Activated CD8-positive, alpha-beta memory T cell treated with anti-CD3 and anti-CD28 coated beads, Interleukin-2, amount 50 U/mL, for 24 hours (primary cell): ENCODE data around the gene ALG12.

Experiments
- DNase-seq: peaks from one replicate; pipeline ENCODE4 v3.0.0-alpha.2; 2020; ENCODE audit errors: extremely low read depth

The ALG12 gene

DNA sequence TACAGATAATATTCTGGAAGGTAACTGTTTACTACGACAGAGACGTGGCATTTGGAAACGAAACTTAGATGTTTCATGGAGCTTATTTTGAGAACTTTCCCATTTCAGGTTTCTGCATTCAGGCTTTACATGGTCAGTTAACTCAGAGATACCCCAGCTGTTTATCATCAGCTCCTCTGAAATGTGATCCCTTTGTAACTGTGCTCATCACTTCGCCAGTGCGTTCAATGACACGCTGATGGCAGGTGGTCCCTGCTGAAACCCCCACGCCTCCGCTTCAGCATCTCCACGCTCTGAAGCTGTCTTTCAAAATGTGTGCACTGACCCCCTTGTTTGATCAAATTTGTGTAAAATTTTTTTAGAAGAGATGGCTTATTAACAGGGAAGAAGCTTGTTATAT, 30.5 kb downstream of the ALG12 start:
- no peak for DNase-seq

DNA sequence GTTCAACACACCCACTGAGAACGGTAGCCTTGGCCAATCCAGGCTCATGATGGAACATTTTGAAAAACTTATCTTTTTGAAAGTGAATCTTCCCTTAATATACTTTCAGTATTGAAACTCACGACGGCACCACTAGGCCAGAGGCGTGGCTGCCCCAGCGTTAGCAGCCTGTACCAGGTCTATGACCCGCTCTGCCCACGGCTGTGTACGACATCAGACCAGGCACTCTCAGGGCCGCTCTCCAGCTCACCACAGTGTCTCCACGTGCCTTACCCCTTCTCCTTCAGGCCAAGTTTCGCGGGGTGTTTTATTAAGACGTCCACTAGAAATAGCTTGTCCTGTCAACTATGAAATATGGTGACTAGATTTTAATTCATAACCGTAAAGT, 31.2 kb downstream of the ALG12 start:
- DNase-seq: no peak

DNA sequence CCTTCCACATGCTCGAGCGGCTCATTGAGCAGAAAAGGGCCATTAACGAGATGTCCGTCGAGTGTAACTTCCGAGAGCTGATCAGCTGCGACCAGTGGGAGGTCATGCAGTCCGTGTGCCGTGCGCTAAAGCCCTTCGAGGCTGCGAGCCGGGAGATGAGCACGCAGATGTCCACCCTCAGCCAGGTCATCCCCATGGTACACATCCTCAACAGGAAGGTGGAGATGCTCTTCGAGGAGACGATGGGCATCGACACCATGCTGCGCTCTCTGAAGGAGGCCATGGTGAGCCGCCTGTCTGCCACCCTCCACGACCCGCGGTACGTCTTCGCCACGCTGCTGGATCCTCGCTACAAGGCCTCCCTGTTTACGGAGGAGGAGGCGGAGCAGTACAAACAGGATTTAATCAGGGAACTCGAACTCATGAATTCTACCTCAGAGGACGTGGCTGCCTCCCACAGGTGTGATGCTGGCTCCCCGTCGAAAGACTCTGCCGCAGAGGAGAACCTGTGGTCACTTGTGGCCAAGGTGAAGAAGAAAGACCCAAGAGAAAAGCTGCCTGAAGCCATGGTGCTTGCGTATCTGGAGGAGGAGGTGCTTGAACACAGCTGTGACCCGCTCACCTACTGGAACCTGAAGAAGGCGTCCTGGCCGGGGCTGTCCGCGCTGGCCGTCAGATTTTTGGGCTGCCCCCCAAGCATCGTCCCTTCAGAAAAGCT, 31.7 kb downstream of the ALG12 start:
- no peak for DNase-seq

DNA sequence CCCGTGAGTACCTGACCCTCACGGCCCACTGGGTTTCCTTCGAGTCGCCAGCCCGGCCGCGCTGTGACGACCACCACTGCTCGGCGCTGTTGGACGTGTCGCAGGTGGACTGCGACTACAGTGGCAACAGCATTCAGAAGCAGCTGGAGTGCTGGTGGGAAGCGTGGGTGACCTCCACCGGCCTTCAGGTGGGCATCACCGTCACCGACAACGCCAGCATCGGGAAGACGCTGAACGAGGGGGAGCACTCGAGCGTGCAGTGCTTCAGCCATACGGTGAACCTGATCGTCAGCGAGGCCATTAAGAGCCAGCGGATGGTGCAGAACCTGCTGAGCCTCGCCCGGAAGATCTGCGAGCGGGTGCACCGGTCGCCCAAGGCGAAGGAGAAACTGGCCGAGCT, 32.4 kb downstream of the ALG12 start:
- DNase-seq: no peak

DNA sequence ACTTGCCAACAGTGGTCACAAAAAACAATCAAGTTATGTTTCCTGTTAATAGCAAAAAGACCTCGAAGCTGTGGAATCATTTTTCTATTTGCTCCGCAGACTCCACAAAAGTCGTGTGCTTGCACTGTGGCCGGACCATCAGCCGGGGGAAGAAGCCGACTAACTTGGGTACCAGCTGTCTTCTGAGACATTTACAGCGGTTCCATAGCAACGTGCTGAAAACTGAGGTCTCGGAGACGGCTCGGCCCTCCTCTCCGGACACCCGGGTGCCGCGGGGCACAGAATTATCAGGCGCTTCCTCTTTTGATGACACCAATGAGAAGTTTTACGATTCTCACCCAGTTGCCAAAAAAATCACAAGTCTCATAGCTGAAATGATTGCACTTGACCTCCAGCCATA, 33.0 kb downstream of the ALG12 start:
- DNase-seq: no peak

DNA sequence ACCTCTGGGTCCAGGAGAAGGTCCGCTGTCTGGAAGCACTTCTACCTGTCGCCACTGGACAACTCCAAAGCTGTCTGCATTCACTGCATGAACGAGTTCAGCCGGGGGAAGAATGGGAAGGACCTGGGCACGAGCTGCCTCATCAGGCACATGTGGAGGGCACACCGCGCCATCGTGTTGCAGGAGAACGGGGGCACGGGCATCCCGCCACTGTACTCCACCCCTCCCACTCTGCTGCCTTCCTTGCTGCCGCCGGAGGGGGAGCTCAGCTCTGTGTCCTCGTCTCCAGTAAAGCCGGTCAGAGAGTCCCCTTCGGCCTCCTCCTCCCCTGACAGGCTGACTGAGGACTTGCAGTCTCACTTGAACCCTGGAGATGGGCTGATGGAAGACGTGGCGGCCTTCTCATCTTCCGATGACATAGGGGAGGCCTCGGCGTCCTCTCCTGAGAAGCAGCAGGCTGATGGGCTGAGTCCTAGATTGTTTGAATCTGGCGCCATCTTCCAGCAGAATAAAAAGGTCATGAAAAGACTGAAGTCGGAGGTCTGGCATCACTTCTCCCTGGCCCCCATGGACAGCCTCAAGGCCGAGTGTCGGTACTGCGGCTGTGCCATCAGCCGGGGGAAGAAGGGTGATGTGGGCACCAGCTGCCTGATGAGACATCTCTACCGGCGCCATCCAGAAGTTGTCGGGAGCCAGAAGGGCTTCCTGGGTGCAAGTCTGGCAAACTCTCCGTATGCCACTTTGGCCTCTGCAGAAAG, 33.6 kb downstream of the ALG12 start:
- no peak for DNase-seq

DNA sequence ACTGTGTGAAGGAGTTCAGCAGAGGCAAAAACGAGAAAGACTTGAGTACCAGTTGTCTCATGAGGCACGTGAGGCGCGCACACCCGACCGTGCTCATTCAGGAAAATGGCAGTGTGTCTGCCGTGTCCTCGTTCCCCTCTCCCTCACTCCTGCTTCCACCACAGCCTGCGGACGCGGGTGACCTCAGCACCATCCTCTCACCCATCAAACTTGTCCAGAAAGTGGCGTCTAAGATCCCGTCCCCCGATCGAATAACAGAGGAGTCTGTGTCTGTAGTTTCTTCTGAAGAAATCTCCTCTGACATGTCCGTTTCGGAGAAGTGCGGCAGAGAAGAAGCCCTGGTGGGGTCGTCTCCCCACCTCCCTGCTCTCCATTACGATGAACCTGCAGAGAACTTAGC, 34.2 kb downstream of the ALG12 start:
- DNase-seq: no peak

DNA sequence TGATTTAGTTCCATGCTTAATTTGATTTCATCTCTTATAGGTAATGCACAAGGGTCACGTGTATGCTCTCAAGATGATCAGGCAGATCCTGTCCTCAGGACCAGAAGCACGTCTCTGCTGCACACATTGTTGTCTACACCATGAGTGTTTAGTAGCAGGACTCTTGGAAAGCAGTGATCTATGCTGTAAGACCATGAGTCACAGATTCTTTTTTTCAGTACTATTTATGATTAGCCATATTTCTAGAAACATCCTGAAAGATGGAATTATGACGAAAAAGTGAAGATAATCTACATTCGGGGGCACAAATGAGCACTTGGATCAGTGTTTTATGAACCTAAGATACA, 35.0 kb downstream of the ALG12 start:
- DNase-seq: no peak

DNA sequence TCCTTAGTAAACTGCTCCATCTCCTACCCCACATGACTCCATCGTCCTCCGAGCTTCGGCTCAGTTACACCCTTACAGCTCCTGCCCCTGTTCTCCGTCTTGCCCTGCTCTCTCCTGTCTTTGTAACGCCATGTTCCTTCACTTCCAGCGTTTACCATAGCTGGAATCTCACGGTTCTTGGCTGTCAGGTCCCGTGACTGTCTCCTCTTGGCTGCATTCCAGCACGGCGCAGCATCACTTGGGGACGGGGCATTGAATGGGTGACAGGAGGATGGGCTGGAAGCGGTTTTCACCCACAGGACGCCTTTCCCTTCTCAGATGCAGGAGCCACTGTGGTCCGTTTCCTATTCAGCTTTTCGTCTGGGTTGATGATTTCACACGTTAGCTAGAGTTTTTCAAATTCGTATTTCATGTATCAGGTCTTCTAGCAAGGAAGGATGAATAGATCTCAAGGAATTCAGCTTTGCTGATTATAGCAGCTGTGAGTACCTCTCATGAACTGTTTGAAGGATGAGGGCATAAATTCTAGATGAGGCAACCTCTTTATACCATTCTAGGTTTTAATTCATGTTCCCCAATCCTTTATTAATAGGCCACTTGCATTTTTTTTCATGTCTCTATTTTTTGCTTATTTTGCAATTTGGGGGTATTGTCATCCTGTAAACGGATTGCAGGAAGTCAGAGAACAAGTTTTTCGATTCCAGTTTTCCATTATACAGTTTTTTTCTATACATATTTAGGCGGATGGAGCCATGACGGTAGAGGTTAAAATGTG, 35.5 kb downstream of the ALG12 start:
- no peak for DNase-seq

DNA sequence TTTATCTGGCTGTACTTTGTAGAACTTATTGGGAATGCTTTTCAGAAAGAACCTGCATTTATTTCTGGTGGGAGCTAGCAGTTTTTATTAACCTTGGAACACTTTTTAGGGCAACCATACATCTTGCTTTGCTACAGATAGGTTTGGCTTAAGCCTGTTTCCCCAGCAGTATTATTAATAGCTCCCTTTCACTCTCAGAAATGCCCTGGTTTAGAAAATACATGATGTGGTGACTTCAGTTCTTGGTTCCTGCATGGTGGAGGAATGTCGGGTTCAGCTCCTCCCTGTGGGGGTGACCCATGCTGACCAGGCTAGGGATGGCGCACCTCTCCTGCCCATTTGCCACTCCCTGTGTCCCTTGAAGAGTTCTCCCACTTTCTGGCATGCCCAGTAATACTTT, 36.4 kb downstream of the ALG12 start:
- no peak for DNase-seq

DNA sequence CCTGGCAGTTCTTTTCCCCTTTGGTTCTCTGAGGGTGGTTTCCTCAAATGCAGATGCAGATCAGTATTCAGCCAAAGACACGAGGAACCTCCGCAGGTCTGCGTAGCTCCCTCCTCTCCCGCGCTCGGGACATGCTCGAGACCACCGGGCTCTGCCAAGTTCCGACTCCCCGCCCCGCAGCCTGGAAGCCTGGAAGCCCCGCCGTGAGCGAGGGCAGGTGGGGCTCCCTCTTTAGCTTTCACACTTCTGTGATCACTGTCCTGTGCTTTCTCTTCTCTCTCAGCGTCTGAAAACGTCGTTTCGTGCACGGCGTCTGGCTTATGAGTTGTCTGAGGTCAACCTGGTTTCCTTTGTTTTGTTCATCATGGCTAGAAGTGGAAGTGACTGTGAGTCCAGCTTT, 38.0 kb downstream of the ALG12 start:
- DNase-seq: no peak

DNA sequence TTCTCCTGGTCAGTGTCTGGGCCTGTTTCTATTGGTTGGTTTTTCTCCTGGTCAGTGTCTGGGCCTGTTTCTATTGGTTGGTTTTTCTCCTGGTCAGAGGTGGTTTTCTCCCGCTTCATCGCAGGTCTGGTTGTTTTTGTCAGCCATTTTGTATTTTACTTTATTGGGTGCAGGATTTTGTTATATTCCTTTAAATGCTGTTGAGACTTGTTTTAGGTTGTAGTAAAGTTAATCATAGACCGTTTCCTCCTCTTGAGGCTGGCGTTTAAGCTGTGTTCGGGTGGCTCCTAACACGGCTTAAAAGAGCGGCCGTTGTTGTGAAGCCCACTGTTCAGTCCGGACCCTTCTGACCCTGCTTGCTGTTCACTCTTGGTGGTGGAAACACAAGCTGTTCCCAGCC, 38.4 kb downstream of the ALG12 start:
- no peak for DNase-seq

DNA sequence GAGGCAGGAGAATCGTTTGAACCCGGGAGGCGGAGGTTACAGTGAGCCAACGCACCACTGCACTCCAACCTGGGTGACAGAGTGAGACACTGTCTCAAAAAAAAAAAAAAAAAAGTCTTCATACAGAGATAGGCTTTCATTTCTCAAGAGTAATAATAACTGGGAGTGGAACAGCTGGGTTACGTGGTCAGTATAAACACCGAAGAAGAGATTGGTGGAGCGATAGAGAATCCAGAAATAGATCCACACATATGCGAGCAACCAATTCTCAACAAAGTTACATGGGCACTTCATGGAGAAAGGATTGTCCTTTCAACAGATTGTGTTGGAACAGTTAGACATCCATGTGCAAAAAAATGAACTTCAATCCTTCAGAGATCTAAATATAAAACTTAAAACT, 40.0 kb downstream of the ALG12 start:
- no peak for DNase-seq

DNA sequence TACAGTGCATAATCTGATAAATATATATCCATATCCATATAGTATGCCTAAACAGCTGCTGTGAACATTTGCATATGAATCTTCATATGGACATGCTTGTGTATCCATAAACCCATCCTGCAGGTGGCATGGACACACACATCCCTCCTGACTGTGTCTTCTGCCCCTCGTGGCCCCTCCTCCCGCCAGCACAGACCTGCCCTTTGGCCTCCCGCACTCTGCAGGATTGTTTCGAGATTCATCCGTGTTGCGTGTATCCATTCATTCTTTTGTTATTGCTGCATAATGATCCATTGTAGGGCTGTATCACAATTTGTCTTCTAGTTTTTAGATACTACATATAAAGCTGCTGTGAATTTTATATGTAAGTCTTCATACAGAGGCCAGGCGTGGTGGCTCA, 40.6 kb downstream of the ALG12 start:
- DNase-seq: no peak

DNA sequence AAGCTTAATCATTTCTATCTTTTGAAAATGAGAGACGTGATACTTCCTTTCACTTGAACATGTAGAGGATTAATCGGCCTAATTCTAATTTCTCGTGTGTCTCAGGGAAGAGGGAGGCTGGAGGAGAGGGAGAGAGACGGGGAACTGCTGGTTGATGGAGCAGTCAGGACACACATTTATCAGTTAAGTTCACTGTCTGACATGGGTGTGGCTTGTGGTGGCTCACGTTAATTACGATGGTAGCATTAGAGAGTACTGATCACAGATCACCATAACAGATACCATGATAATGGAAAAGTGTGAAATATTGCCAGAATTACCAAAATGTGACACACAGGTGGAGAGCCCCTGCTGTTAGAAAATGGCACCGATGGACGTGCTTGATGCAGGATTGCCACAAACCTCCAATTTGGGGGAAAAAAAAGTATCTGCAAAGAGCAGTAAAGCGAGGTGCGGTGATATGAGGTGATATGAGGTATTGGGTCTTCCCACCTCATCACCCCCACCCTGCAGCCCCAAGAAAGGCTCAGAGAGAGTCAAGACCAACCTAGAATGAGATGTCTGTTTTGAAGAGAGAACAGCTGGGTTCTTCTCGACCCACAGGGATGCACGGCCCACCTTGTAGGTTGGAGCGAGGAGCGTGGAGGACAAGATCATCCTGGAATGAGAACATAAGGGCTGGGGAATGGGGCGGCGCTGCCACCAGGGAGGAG, 44.9 kb downstream of the ALG12 start:
- DNase-seq: no peak

DNA sequence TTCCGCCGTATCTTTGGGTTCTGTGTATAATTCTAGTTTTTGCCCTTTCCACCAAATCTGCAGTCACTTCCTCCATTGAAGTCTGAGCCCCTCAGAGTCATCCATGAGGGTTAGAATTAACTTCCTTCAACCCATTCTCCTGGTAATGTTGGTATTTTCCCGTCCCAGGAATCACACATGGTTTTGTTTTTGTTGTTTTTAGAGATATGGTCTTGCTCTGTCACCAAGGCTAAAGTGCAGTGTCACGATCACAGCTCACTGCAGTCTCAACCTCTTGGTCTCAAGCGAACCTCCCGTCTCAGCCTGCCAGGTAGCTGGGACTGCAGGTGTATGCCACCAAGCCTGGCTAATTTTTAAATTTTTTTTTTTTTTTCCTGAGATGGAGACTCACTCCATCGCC, 45.9 kb downstream of the ALG12 start:
- no peak for DNase-seq

DNA sequence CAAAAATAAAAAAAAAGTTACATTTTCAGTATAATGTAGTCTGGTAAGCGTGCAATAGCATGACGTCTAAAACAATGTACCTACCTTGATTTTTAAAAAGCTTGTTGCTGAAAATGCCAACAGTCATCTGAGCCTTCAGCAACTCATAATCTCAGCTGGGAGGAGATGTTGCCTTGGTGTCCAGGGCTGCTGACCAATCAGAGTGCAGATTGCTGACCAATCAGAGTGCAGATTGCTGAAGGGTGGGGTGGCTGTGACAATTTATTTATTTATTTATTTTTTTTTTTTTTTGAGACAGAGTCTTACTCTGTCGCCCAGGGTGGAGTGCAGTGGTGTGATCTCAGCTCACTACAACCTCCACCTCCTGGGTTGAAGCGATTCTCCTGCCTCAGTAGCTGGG, 46.8 kb downstream of the ALG12 start:
- no peak for DNase-seq

DNA sequence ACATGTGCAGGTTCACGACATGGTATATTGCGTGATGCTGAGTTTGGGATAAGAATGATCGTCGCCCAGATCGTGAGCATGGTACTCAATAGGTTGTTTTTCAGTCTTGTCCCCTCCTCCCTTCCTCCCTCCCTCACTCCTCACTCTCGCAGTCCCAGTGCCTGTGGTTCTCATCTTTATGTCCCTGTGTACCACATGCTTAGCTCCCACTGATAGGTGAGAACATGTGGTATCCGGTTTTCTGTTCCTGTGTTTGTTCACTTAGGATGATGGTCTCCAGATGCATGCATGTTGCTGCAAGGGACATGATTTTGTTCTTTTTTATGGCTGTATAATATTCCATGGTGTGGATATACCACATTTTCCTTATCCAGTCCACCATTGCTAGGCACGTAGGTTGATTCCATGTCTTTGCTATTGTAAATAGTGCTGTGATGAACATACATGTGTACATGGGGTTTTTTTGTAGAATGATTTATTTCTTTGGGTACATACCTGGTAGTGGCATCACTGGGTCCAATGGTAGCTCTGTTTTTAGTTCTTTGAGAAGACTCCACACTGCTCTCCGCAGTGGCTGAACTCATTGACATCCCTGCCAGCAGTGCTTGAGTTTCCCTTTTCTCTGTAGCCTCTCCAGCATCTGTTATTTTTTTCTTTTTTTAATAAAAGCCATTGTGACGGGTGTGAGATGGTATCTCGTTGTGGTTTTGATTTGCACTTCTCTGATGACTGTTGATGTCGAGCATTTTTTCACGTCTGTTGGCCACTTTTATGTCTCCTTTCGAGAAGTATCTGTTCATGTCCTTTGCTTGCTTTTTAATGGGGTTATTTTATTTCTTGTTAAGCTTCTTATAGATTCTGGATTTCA, 48.2 kb downstream of the ALG12 start:
- DNase-seq: no peak

DNA sequence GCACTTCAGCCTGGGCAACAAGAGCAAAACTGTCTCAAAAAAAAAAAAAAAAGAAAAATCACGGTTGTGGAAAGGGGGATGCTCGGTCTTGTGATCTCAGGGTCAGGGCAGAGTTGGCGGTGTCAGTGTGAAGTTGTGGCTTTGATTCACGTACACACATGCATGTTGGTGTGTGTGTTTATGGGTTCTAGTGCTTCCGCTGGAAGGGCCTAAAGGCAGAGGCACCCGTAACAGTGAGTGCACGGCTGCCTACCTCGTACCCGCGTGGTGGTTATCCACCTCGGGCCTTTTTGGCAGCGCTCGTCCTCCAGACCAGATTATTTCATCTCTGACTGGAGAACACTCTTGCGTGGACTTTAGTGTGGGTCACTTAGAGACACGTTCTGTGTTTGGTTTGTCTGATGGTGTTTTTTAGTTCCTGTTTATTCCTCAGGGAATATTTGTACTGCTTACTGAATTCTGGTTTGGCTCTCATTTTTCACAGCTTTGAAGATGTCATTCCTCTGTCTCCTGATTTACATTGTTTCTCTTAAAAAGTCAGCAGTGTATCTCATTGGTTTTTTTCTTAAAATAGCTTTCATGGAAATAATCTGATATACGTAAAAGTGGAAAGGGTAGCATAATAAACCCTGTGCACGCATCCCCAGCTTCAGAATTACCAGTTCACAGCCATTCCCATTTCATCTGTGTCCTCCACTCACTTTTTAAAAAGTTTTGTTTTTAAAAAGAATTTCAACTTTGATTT, 49.0 kb downstream of the ALG12 start:
- no peak for DNase-seq
